Mononuclear cell (primary cell): Measurements from ENCODE around the gene TP53BP2. TPM values are rescaled to one million over a fixed set of nuclear protein-coding genes. Genes with fewer than 3 reads are reported as not detected.
"Not testable (repeated sequence)": the region's sequence is repeated elsewhere in the genome, so short reads cannot be mapped to it uniquely, and the experiment has no call there.

ENCODE experiments used
- H3K27me3 ChIP-seq: 2 replicates; pipeline ENCODE4 v1.6.0; 2011; ENCODE audit warnings: low read length, control low read depth; ENCODE audit not compliant: insufficient read depth
- H3K4me1 ChIP-seq: 2 replicates; pipeline ENCODE4 v1.5.1; 2011; ENCODE audit warnings: mild to moderate bottlenecking, low read length, control low read depth; ENCODE audit not compliant: insufficient read depth
- H3K4me3 ChIP-seq: 2 replicates; pipeline ENCODE4 v1.5.1; 2011; ENCODE audit warnings: mild to moderate bottlenecking, low read length, moderate library complexity
- H3K9me3 ChIP-seq: 2 replicates; pipeline ENCODE4 v1.5.1; 2011; ENCODE audit warnings: low read depth, mild to moderate bottlenecking, control low read depth, low read length
- total RNA-seq: library from RNA; depleted of rRNA; stranded (reverse); fragments of >200 nt; gene quantifications from one replicate; pipeline ENCODE4 v1.2.3, GENCODE V29; 2012

Gene TP53BP2, protein sequence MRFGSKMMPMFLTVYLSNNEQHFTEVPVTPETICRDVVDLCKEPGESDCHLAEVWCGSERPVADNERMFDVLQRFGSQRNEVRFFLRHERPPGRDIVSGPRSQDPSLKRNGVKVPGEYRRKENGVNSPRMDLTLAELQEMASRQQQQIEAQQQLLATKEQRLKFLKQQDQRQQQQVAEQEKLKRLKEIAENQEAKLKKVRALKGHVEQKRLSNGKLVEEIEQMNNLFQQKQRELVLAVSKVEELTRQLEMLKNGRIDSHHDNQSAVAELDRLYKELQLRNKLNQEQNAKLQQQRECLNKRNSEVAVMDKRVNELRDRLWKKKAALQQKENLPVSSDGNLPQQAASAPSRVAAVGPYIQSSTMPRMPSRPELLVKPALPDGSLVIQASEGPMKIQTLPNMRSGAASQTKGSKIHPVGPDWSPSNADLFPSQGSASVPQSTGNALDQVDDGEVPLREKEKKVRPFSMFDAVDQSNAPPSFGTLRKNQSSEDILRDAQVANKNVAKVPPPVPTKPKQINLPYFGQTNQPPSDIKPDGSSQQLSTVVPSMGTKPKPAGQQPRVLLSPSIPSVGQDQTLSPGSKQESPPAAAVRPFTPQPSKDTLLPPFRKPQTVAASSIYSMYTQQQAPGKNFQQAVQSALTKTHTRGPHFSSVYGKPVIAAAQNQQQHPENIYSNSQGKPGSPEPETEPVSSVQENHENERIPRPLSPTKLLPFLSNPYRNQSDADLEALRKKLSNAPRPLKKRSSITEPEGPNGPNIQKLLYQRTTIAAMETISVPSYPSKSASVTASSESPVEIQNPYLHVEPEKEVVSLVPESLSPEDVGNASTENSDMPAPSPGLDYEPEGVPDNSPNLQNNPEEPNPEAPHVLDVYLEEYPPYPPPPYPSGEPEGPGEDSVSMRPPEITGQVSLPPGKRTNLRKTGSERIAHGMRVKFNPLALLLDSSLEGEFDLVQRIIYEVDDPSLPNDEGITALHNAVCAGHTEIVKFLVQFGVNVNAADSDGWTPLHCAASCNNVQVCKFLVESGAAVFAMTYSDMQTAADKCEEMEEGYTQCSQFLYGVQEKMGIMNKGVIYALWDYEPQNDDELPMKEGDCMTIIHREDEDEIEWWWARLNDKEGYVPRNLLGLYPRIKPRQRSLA
- total RNA-seq = 117 TPM

- H3K9me3 ChIP-seq = no peaks in the 10 kb centered on the region
- peaks cover 31% of the 10 kb centered on the region for H3K4me1 ChIP-seq
- H3K27me3 ChIP-seq = no peaks in the 10 kb centered on the region
- peak within 1 kb of the TSS; percentile 86 for H3K4me3 ChIP-seq
These were observed at the start of gene TP53BP2 for GRCh38 chr1:223845810-223846682. Gene TP53BP2 (minus strand): TSS chr1:223845947. CDS start chr1:223845680, 267 bp downstream.

GRCh38 chr1:223890494-223890893 is 44.7 kb upstream of the TP53BP2 start:
- H3K4me3 ChIP-seq, H3K27me3 ChIP-seq, H3K4me1 ChIP-seq, H3K9me3 ChIP-seq: not testable (repeated sequence)

- not testable (repeated sequence) for H3K27me3 ChIP-seq, H3K9me3 ChIP-seq, H3K4me1 ChIP-seq, H3K4me3 ChIP-seq
These were observed 43.6 kb upstream of the TP53BP2 start for GRCh38 chr1:223889319-223889718.

GRCh38 chr1:223887747-223888418 is 42.1 kb upstream of the TP53BP2 start:
- H3K9me3 ChIP-seq = no peaks in the 10 kb centered on the region

DNA sequence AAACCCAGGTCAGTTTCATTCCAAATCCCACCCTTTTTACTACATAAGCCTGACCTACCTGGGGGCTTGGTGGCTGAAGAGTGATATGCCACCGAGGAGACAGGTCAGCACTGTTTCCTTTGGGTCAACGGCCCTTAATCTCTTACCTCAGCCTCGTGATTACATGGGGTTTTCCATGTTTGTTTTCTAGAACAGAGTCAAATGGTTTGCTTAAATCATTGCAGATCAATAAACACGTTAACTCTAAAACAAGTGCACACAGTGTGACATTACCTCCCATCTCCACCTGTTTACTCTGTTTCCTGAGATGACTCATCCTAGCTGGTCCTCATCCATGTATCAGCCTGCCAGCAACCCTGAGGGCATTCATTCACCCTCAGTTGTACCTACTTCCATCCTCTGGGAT is 40.8 kb upstream of the TP53BP2 start:
- H3K4me3 ChIP-seq = no peak overlapping the region
- H3K4me1 ChIP-seq = no peaks in the 10 kb centered on the region
- H3K9me3 ChIP-seq = no peaks in the 10 kb centered on the region
- H3K27me3 ChIP-seq = no peaks in the 10 kb centered on the region

More at GRCh38 chr1:223887747-223888418, 42.1 kb upstream of the TP53BP2 start:
- Histone ChIP-seq H3K4me1 (no peaks in the 10 kb centered on the region), H3K4me3 (no peak overlapping the region), H3K27me3 (no peaks in the 10 kb centered on the region)

DNA sequence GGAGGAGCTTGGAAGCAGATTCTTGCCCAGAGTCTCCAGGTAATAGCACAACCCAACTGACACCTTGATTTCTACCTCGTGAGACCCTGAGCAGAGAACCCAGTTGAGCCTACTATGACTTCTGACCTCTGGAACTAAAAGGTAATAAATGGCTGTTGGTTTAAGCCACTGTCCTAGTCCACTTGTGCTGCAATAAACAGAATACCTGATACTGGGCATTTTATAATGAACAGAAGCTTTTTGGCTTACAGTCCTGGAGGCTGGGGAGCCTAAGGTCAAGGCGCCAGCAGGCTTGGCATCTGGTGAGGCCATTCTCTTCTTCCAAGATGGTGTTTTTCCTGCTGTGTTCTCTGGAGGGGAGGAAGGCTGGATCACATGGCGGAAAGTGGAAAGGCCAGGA is 39.9 kb upstream of the TP53BP2 start:
- Histone ChIP-seq H3K4me3 (no peak overlapping the region), H3K9me3 (no peaks in the 10 kb centered on the region), H3K27me3 (no peaks in the 10 kb centered on the region), H3K4me1 (no peaks in the 10 kb centered on the region)

DNA sequence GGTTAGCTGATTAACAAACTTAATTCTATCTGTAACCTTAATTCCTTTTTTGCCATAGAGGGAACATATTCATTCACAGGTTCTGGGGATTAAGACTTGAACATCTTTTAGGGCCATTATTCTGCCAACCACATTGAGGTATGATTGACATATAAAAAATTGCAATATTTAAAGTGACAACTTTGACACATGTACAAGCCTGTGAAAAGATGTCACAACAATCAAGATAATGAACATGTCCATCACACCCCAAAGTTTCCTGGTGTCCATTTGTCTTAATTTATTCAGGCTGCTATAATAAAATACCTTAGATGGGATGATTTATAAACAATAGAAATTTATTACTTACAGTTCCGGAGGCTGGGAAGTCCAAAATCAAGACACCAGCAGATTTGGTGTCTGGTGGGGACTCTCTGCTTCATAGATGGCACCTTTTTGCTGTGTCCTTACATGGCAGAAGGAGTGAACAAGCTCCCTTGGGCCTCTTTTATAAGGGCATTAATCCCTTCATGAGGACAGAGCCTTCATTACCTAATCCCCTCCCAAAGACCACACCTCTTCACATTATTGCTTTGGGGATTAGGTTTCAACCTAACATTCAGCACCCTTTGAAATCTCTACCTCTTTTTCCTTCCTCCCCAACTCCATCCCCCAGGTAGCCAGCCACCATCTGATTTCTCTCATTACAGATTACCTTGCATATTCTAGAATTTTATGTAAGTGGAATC is 33.0 kb upstream of the TP53BP2 start:
- no peaks in the 10 kb centered on the region for H3K4me1 ChIP-seq
- H3K27me3 ChIP-seq = peaks cover 2% of the 10 kb centered on the region
- no peak overlapping the region for H3K4me3 ChIP-seq
- no peaks in the 10 kb centered on the region for H3K9me3 ChIP-seq

DNA sequence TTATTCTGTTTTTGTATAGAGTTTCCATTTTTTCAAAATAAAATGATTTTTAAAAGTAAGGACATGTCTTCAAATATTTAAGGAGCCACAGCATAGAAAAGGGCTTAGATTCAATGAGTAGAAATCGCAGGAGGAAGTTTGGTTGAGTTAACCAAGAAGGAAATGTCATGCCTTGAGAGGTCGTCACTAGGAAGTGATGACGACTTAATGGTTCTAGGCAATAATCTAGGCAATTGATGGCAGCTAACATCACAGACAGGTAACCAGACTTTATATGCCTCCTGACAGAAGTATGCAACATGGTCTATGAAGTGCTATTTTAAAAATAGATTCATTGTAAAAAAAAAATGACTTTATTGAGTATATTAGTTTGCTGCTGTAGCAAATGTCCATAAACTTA is 32.1 kb upstream of the TP53BP2 start:
- no peak overlapping the region for H3K4me3 ChIP-seq
- H3K9me3 ChIP-seq = no peaks in the 10 kb centered on the region
- peaks cover 2% of the 10 kb centered on the region for H3K27me3 ChIP-seq
- H3K4me1 ChIP-seq = no peaks in the 10 kb centered on the region

- H3K27me3 ChIP-seq = peaks cover 6% of the 10 kb centered on the region
- H3K4me3 ChIP-seq = no peak overlapping the region
- peaks cover 1% of the 10 kb centered on the region for H3K4me1 ChIP-seq
- no peaks in the 10 kb centered on the region for H3K9me3 ChIP-seq
These were observed 30.8 kb upstream of the TP53BP2 start for GRCh38 chr1:223876590-223876989.

- Histone ChIP-seq H3K4me3 (no peak overlapping the region), H3K4me1 (peaks cover 13% of the 10 kb centered on the region), H3K9me3 (no peaks in the 10 kb centered on the region), H3K27me3 (peaks cover 6% of the 10 kb centered on the region)
These were observed 27.3 kb upstream of the TP53BP2 start for GRCh38 chr1:223873044-223873443.

DNA sequence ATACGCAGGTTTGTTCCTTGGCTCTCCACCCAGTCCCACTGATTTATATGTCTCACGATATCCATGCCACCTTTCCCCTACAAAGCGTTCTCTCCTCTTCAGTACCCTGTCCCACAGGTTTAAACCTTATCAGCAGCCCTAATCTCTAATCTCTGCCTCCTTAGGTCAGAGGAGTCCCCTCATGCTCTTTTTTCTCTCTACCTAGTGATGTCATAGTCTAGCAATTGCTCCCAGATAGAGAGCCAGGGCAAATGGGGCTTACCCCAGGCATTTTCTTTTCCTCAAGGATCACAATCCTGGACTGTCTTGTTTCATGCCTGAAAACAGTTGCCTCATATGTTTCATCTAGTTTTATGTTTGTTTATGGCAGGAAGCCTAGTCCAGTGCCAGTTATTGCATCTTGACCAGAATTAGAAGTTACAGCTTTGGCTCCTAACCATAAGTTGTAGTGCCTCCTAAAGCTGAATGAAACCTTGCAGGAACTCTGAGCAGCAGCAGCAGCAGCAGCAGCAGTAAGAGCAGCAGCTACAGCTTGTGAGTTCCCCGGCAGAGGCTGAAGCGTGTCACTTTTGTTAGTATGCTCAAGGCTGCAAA is 26.7 kb upstream of the TP53BP2 start:
- peaks cover 6% of the 10 kb centered on the region for H3K27me3 ChIP-seq
- H3K9me3 ChIP-seq = no peaks in the 10 kb centered on the region
- peaks cover 13% of the 10 kb centered on the region for H3K4me1 ChIP-seq
- H3K4me3 ChIP-seq = no peak overlapping the region

DNA sequence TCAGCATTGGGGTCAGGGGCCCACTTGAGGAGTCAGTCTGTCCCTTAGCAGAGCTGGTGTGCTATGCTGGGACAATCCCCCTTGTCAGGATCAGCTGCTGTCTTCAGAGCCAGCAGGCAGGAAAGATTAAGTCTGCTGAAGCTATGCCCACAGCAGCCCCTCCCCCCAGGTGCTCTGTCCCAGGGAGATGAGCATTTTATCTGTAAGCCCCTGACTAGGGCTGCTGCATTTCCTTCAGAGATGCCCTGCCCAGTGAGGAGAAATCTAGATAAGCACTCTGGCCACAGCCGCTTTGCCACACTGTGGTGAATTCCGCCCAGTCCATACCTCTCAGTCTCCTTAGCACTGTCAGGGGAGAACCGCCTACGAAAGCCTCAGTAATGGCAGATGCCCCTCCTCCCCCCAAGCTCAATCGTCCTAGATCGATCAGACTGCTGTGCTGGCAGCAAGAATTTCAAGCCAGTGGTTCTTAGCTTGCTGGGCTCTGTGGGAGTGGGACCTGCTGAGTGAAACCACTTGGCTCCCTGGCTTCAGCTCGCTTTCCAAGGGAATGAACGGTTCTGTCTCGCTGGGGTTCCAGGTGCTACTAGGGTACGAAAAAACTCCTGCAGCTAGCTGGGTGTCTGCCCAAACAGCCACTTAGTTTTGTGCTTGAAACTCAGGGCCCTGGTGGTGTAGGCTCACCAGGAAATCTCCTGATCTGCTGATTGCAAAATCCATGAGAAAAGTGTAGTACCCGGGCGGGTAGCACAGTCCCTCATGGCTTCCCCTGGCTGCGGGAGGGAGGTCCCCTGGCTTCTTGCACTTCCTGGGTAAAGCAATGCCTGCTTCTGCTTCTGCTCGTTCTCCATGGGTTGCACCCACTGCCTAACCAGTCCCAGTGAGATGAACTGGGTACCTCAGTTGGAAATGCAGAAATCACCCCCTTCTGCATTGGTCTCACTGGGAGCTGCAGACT is 25.1 kb upstream of the TP53BP2 start:
- H3K9me3 ChIP-seq = no peaks in the 10 kb centered on the region
- no peak overlapping the region for H3K4me3 ChIP-seq
- peaks cover 13% of the 10 kb centered on the region for H3K4me1 ChIP-seq
- H3K27me3 ChIP-seq = peaks cover 6% of the 10 kb centered on the region
